ENCODE results near the gene ATP8A2. TPM values are rescaled to one million over a fixed set of nuclear protein-coding genes. Genes with fewer than 3 reads are reported as not detected.

ATP8A2 gene
- total RNA-seq, 1 donor from 2014 or later: 1.3 TPM

- Histone ChIP-seq H3K36me3 (ENCODE audit: insufficient read depth, low read length) (no peaks in the 10 kb centered on the region), H3K4me3 (ENCODE audit: insufficient read depth, low read depth, low read length) (no peak overlapping the region), H3K9me3 (ENCODE audit: insufficient read depth, low read depth, low read length) (no peaks in the 10 kb centered on the region), H3K4me1 (ENCODE audit: insufficient read depth, low read length) (peaks cover 3% of the 10 kb centered on the region), H2AFZ (ENCODE audit: low read depth, low read length) (no peak overlapping the region), H3K27me3 (ENCODE audit: insufficient read depth, low read length) (no peaks in the 10 kb centered on the region), H3K27ac (ENCODE audit: low read depth, low read length) (no peak overlapping the region), H3K4me2 (ENCODE audit: low read length) (no peak overlapping the region), H3K9ac (ENCODE audit: low read length) (no peak overlapping the region), H4K20me1 (ENCODE audit: insufficient read depth, low read length) (peaks cover 2% of the 10 kb centered on the region), H3K79me2 (ENCODE audit: insufficient read depth, low read length) (no peaks in the 10 kb centered on the region)
- no peak for FAIRE-seq
- Mint-ChIP-seq H3K4me1 (ENCODE audit: low read depth, unreplicated experiment) (peaks cover 6% of the 10 kb centered on the region), H3K27ac (ENCODE audit: unreplicated experiment) (no peak overlapping the region), H3K36me3 (ENCODE audit: low read depth, unreplicated experiment) (no peaks in the 10 kb centered on the region), H3K4me3 (ENCODE audit: unreplicated experiment) (no peak overlapping the region), H3K27me3 (ENCODE audit: low read depth, unreplicated experiment) (peaks cover 11% of the 10 kb centered on the region), H3K9me3 (ENCODE audit: unreplicated experiment) (no peaks in the 10 kb centered on the region)
- TF ChIP-seq, protein P1, sequence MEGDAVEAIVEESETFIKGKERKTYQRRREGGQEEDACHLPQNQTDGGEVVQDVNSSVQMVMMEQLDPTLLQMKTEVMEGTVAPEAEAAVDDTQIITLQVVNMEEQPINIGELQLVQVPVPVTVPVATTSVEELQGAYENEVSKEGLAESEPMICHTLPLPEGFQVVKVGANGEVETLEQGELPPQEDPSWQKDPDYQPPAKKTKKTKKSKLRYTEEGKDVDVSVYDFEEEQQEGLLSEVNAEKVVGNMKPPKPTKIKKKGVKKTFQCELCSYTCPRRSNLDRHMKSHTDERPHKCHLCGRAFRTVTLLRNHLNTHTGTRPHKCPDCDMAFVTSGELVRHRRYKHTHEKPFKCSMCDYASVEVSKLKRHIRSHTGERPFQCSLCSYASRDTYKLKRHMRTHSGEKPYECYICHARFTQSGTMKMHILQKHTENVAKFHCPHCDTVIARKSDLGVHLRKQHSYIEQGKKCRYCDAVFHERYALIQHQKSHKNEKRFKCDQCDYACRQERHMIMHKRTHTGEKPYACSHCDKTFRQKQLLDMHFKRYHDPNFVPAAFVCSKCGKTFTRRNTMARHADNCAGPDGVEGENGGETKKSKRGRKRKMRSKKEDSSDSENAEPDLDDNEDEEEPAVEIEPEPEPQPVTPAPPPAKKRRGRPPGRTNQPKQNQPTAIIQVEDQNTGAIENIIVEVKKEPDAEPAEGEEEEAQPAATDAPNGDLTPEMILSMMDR (IDR thresholded peaks at IDR 0.05; ENCODE audit: insufficient read depth, low read depth, low read length): no peak
- TF ChIP-seq EZH2 (IDR thresholded peaks at IDR 0.05; ENCODE audit: insufficient read depth, low read length): no peak
- no peak for DNase-seq (ENCODE audit: low read depth)
Measured at GRCh38 chr13:25493931-25494640, 122.3 kb downstream of the ATP8A2 start.

DNA sequence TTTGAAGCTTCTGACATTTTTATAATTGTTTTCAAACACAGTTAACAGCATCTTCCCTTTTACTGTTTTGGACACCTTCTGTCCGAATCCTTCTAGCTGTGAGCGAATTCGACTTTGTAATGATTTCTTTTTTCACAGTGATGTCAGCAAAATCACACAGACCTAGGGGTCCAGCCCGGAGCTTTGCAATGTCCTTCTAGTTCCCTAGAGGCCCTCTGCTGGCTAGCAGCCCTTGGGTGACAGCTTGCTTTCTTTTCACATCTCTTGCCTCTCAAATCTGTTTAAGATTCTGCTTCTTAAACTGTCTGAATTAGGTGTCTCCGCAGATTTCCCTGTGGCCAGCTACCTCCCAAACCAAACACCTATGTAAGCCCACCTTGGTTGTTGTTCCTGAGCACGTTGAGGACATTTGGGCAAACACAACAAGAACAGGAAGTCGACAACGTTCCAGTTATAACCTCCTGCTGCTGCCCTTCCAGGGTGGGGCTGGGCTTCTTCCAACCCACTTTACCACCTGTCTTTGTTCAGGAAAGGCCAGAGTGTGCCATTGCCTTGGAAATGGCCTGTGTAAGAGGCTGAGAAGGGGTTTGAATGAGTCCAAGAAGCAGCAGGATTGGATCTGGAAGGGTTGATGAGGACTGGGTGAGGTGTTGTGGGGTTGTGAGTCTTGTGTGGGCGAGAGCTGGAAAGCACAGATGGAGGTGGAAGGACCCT lies 123.1 kb downstream of the ATP8A2 start:
- no peaks in the 10 kb centered on the region for H3K4me1 ChIP-seq (ENCODE audit: insufficient read depth, low read length)
- no peaks in the 10 kb centered on the region for H3K79me2 ChIP-seq (ENCODE audit: insufficient read depth, low read length)
- TF ChIP-seq EZH2 (IDR thresholded peaks at IDR 0.05; ENCODE audit: insufficient read depth, low read length): no peak
- TF ChIP-seq, protein P1 (IDR thresholded peaks at IDR 0.05; ENCODE audit: insufficient read depth, low read depth, low read length): no peak
- DNase-seq (ENCODE audit: low read depth): no peak
- H3K4me3 ChIP-seq (ENCODE audit: insufficient read depth, low read depth, low read length): no peak overlapping the region
- Mint-ChIP-seq H3K27me3 (ENCODE audit: low read depth, unreplicated experiment) (peaks cover 13% of the 10 kb centered on the region), H3K27ac (ENCODE audit: unreplicated experiment) (no peak overlapping the region), H3K4me1 (ENCODE audit: low read depth, unreplicated experiment) (no peaks in the 10 kb centered on the region), H3K4me3 (ENCODE audit: unreplicated experiment) (no peak overlapping the region), H3K36me3 (ENCODE audit: low read depth, unreplicated experiment) (no peaks in the 10 kb centered on the region), H3K9me3 (ENCODE audit: unreplicated experiment) (no peaks in the 10 kb centered on the region)
- H2AFZ ChIP-seq (ENCODE audit: low read depth, low read length): no peak overlapping the region
- no peaks in the 10 kb centered on the region for H3K36me3 ChIP-seq (ENCODE audit: insufficient read depth, low read length)
- FAIRE-seq: no peak
- peaks cover 2% of the 10 kb centered on the region for H4K20me1 ChIP-seq (ENCODE audit: insufficient read depth, low read length)
- no peak overlapping the region for H3K4me2 ChIP-seq (ENCODE audit: low read length)
- H3K9ac ChIP-seq (ENCODE audit: low read length): no peak overlapping the region
- no peaks in the 10 kb centered on the region for H3K27me3 ChIP-seq (ENCODE audit: insufficient read depth, low read length)
- H3K9me3 ChIP-seq (ENCODE audit: insufficient read depth, low read depth, low read length): no peaks in the 10 kb centered on the region
- H3K27ac ChIP-seq (ENCODE audit: low read depth, low read length): no peak overlapping the region

GRCh38 chr13:25501231-25501630 lies 129.5 kb downstream of the ATP8A2 start:
- H3K27me3 ChIP-seq (ENCODE audit: insufficient read depth, low read length): peaks cover 2% of the 10 kb centered on the region
- FAIRE-seq (no peak), DNase-seq (ENCODE audit: low read depth) (no peak)
- no peak for TF ChIP-seq EZH2 (IDR thresholded peaks at IDR 0.05; ENCODE audit: insufficient read depth, low read length)
- TF ChIP-seq, protein P1 (IDR thresholded peaks at IDR 0.05; ENCODE audit: insufficient read depth, low read depth, low read length): no peak
- no peak overlapping the region for H3K27ac Mint-ChIP-seq (ENCODE audit: unreplicated experiment)
- no peak overlapping the region for H3K4me3 ChIP-seq (ENCODE audit: insufficient read depth, low read depth, low read length)
- H3K27ac ChIP-seq (ENCODE audit: low read depth, low read length): no peak overlapping the region
- H4K20me1 ChIP-seq (ENCODE audit: insufficient read depth, low read length): no peaks in the 10 kb centered on the region
- H3K79me2 ChIP-seq (ENCODE audit: insufficient read depth, low read length): no peaks in the 10 kb centered on the region
- H3K4me1 Mint-ChIP-seq (ENCODE audit: low read depth, unreplicated experiment): no peaks in the 10 kb centered on the region
- no peaks in the 10 kb centered on the region for H3K36me3 ChIP-seq (ENCODE audit: insufficient read depth, low read length)
- H3K4me3 Mint-ChIP-seq (ENCODE audit: unreplicated experiment): no peak overlapping the region
- H2AFZ ChIP-seq (ENCODE audit: low read depth, low read length): no peak overlapping the region
- no peak overlapping the region for H3K9ac ChIP-seq (ENCODE audit: low read length)
- H3K9me3 Mint-ChIP-seq (ENCODE audit: unreplicated experiment): no peaks in the 10 kb centered on the region
- H3K4me1 ChIP-seq (ENCODE audit: insufficient read depth, low read length): no peaks in the 10 kb centered on the region
- no peaks in the 10 kb centered on the region for H3K36me3 Mint-ChIP-seq (ENCODE audit: low read depth, unreplicated experiment)
- H3K4me2 ChIP-seq (ENCODE audit: low read length): no peak overlapping the region
- H3K9me3 ChIP-seq (ENCODE audit: insufficient read depth, low read depth, low read length): no peaks in the 10 kb centered on the region
- peaks cover 18% of the 10 kb centered on the region for H3K27me3 Mint-ChIP-seq (ENCODE audit: low read depth, unreplicated experiment)

Measured in astrocyte (in vitro differentiated cells and primary cell).